HG03439 (cell line): Measurements from ENCODE around the gene SFXN5.

Experiments used
- ATAC-seq: cut with Tn5 transposase; IDR thresholded peaks from one replicate; pipeline ENCODE4 v1.9.1; 2021; ENCODE audit warnings: mild to moderate bottlenecking, moderate library complexity; ENCODE audit not compliant: unreplicated experiment

Gene SFXN5

GRCh38 chr2:72981536-72981935, 90.0 kb downstream of the SFXN5 start:
- no peak for ATAC-seq

GRCh38 chr2:72980535-72981217, 90.8 kb downstream of the SFXN5 start:
- ATAC-seq: no peak

DNA sequence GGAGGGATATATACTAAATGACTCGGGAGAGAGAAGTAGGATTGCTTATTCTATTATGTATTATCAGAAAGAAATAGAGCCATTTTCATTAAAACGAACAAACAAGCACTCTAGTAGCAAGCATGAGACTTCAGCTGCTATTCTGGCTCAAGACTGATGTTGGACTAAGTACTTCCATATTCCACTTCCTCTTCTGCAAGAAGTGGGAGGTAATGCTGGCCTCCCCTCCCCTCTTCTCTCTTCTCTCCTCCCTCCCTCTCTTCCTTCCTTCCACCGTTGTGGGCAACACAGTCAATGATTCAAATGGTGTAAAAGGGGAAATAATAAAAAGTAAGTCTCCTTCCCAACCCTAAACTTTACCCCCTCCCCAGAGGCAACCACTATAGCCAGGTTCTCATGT, 91.6 kb downstream of the SFXN5 start:
- ATAC-seq: no peak

GRCh38 chr2:72975017-72975416, 96.5 kb downstream of the SFXN5 start:
- no peak for ATAC-seq

GRCh38 chr2:72974436-72974754, 97.1 kb downstream of the SFXN5 start:
- no peak for ATAC-seq

- ATAC-seq: no peak
These were observed 97.7 kb downstream of the SFXN5 start for GRCh38 chr2:72973566-72974435.

GRCh38 chr2:72973137-72973535, 98.4 kb downstream of the SFXN5 start:
- ATAC-seq: no peak

DNA sequence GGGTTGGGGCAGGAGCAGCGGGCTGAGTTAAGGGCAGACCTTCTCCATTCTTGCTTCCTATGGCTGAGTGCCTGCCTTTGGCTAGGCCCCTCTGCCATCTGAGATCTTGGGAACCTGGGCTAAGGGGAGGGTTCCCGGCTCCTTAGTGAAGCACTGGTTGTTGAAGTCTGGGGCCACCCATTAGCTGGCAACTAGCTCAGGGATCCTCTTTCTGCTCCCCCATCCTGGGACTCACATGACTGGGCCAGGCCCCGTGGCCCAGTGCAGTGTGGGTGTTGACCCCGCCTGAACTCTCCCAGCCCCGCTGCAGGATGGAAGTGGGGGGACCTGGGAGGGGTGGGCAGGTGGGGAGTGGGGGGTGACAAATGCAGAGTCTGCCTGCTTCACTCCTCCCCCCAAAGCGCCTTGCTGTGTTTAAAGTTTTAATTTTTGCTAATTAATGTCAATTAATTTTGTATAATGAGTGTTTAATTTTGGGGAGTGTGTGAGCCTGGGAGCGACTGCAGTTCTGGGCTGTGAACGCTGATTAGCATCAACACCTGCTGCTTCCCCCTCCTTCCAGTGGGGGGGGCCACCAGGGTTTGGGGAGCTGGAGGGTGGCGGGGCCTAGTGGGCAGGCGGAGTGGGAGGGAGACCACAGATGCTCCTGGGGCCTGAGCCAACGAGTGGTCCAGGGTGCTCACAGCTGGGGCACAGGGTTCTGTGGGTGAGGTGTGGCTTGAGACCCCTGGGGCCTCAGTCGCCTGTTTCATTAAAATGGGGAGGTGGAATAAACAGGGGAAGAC, 99.0 kb downstream of the SFXN5 start:
- no peak for ATAC-seq

GRCh38 chr2:72971036-72971435, 100.5 kb downstream of the SFXN5 start:
- ATAC-seq: no peak

- ATAC-seq: no peak
These were observed 101.8 kb downstream of the SFXN5 start for GRCh38 chr2:72969706-72970105.

DNA sequence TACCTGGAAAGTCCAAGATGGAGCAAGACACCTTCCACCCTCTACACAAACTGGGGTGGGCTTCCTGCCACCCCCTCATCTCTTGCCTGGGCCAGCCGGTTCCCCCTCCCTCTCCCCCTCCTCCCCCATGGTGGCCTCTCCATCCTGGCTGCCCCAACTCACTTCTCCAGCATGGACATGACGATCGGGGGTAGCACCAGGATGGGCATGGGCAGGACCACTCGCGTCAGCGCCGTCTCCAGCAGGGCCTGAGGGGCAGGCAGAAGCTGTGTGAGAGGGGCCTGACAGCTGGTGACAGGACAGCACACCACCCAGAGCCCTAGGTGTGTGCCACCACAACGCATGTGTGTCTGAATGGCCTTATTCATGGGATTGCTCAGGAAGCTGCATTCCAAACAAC, 103.2 kb downstream of the SFXN5 start:
- ATAC-seq: no peak

DNA sequence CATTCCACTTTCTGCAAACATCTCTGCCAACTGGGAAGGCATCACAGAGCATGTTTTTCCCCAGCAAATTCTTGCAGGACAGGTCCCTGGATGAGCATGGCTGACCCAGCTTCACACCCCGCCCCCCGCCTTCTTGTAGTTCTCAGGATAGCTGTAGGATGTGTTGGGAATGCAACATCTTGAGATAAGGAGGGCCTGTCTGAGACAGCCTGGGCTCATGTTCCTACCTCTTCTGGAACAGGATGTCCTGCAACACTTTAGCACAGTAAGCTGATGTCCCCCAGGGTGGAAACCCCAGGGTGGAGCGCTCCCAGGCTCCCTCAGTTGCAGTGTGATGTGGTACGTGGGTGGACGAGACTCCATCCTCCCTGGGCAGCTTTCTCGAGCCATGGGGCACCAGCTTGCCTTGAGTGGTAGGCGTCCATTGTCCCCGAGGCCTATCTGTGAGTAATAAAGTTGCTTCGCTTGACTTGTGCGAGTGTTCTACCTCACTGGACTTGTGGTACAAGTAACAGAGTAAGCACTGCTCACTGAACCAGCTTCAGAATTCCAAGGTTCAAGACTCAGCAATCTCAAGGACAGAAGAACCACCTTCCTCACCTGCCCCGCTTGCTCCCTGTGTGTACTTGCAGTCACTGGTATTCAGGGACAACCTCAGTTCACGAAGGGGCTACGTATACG, 105.6 kb downstream of the SFXN5 start:
- ATAC-seq: no peak

DNA sequence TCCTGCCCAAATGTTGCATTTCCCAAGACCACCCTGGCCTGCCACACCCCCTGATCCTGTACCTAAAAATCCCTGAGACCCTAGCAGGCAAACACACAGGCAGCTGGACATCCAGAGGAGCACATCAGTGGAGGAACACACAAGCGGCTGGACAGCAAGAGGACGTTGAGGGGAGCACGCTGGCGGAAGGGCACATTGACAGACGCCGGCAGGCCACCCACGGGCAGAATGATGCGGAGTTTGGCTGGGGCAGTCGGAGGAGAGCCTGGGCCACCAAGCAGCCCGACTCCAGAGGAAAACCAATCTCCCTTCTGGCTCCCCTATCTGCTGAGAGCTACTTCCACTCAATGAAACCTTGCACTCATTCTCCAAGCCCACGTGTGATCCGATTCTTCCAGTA, 106.5 kb downstream of the SFXN5 start:
- no peak for ATAC-seq

DNA sequence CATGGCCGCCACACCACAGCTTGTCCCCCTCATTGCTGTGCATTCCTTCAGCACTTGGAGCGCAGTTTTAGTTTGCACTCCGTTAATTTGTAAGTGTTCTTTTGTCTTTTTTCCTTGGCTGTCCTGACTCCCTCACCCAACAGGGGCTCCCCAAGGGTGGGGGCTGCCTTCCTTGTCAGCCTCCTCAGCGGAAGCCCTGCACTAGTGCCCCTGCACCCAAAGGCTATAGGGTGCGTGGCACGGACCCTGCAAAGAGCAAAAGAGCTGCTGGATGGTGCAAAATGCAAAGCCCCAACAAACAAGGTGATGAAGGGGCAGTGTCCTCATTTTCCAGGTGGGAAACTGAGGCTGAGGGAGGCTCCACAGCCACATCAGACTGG, 107.4 kb downstream of the SFXN5 start:
- ATAC-seq: no peak

- ATAC-seq: no peak
These were observed 107.9 kb downstream of the SFXN5 start for GRCh38 chr2:72963423-72964145.

DNA sequence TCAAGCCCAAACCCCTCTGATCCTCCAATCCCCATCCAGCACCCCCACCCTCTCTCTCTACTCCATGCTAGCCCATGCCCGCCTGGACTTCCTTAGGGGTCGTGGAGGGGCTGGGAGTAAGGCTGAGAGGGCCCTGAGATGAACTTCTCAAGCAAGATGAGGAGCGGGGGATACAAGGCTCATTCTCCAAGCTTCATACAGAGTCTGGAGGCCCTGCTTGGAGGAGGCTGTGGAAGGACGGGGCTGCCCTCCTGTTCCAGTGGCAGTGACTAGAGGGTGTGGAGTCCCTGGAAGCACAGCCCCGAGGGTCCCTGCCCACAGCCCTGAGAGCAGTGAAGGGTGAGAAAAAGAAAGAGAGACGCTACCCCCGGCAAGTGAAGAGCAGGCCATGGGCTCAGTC, 108.6 kb downstream of the SFXN5 start:
- no peak for ATAC-seq

DNA sequence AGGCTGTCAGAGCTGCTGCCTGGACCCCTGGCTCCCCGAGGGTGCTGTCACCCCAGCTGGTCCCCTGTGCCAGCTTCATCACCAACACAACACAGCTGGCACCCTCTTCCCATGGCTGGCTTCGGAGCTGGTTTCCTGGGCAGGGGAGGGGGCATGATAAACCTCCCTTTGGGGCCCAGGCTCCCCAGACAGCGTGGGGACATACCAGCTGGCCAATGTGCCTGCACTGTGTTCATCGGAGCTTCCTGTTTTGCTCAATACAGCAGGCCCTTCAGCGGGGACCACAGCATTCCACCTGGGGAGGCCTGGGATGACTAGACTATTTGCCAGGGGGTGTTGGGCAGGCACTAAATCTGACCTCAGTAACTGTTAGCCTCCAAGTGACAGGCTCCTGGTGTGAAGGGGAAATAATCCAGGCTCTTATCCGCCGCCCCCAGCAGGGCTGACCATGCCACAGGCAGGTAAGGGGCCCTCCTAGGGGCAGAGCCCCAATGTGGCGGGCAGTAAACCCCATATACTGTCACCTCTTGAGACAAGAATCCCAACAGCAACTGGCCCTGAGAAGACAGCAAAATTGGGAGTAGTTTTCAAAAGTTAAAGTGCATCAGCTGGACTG, 109.6 kb downstream of the SFXN5 start:
- no peak for ATAC-seq

GRCh38 chr2:72961036-72961720, 110.3 kb downstream of the SFXN5 start:
- ATAC-seq: no peak
